ENCODE data around the gene THAP10. TPM values are rescaled to one million over a fixed set of nuclear protein-coding genes. Genes with fewer than 3 reads are reported as not detected.

The THAP10 gene
- 0.36 and 0.37 TPM in 2 replicates for total RNA-seq
- total RNA-seq (2013), result 0.14 TPM
- polyA plus RNA-seq, result 0.07 TPM in 1 of 2 replicates, not detected in the other
- polyA minus RNA-seq, result 0.07 and 0.17 TPM in 2 replicates

DNA sequence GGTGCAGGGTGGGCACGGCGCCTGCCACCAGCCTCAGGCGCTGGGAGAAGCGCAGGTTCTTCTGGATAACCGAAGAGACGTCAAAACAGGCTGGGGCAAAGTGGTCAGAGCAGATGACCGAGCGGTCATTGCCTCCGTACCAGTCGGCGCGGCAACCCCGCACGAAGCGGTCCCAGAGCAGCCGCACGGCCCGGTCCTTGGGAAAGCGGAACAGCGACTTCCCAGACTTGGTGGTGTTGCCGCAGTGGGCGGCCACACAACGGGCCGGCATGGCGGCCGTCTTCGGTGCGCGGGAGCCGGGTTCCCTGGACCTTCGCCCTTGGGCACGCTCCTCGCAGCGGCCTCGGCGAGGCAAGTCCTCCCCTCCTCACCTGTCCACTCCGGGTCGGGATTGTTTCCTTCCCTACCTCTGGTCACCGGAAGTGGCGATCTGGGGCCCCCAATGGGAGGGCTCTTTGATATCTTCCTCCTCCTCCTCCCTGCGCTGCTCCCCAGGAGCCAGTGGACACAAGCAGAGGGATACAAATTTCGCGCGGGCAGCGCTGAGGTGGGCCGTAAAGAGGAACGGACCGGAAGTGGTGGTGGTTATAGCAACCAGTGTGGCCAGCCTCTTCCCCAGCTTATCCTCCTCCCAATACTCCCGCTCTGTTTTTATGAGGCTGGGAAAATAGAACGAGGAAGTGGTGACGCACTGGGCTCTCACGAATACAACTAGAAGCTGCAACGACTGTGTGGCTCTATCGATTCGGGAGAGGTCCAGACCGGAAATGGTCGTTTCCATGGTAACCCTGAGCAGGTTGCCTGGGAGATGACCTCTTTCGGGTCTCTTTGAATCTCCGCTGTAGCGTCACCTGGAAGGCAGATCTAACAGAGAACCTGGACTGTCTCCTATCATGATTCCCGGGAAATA lies at the start of gene THAP10, which contains the start of gene LRRC49:
Gene THAP10, minus strand, starts transcription at position 432 of the 910 bp plus-strand sequence. Its CDS starts 161 bp downstream, at position 271.
Gene LRRC49, plus strand, starts transcription at position 825 of the 910 bp plus-strand sequence. Its CDS starts 69 bp downstream, at position 894.
- 3% methylated on average over 52 of the region's 61 CpGs for WGBS (ENCODE audit: insufficient coverage)
- POLR2A ChIA-PET, result interaction anchor here (1.0 kb wide), 1 partner anchor 1438 kb away, joined by 4 read pairs; no protein-coding TSS in a partner anchor
- Histone ChIP-seq H3K4me2 (replicated peaks; ENCODE audit: low read depth, low read length, poor library complexity, severe bottlenecking) (peak within 1 kb of the TSS; percentile 91), H3K27me3 (replicated peaks in 1 of 4; ENCODE audit: control extremely low read depth in 1 of 4, control insufficient read depth in 3 of 4, insufficient read depth in 4 of 4, low read length in 3 of 4) (peaks cover 0 to 14% (median 8%) of the 10 kb centered on the region in 4 experiments), H3K9me3 (ENCODE audit: control extremely low read depth in 1 of 3, control insufficient read depth in 2 of 3, insufficient read depth in 1 of 3, low read length in 2 of 3) (peaks cover 0 to 14% (median 0%) of the 10 kb centered on the region in 3 donors), H3K79me2 (ENCODE audit: control insufficient read depth, insufficient read depth, low read length) (no peaks in the 10 kb centered on the region), H3K9ac (ENCODE audit: low read length) (peak within 1 kb of the TSS; percentile 68), H2AFZ (ENCODE audit: insufficient read depth, low read depth, low read length, poor library complexity, severe bottlenecking) (peak within 1 kb of the TSS; percentile 85), H3K27ac (ENCODE audit: low read length in 2 of 2) (peak within 1 kb of the TSS in 1 of 2 donors; percentile 6), H4K20me1 (ENCODE audit: control insufficient read depth, insufficient read depth, low read length, poor library complexity, severe bottlenecking) (no peaks in the 10 kb centered on the region), H3K36me3 (replicated peaks in 1 of 2; ENCODE audit: control extremely low read depth in 1 of 2, control insufficient read depth in 1 of 2, extremely low read depth in 1 of 2, insufficient read depth in 2 of 2, low read length in 1 of 2) (no peaks in the 10 kb centered on the region), H3K4me3 (ENCODE audit: control extremely low read depth in 1 of 5, extremely low read depth in 1 of 5, insufficient read depth in 1 of 5, low read depth in 2 of 5, low read length in 4 of 5) (peak within 1 kb of the TSS; percentile 61 to 90 (median 67)), H3K4me1 (ENCODE audit: control insufficient read depth in 2 of 2, insufficient read depth in 2 of 2, low read length in 2 of 2) (peaks cover 17 to 19% of the 10 kb centered on the region in 2 donors)
- CTCF ChIA-PET, result no interaction called here
- H3K4me3 Mint-ChIP-seq, result peak within 1 kb of the TSS; percentile 90
- ATAC-seq (ENCODE audit: low read depth) (peak; percentile 68), DNase-seq (peak; percentile 69)
- intact Hi-C loops (cut with micrococcal nuclease), result loop anchor here (10.0 kb wide), 1 partner anchor 607 kb away; no protein-coding TSS in a partner anchor
- H3K4me1 Mint-ChIP-seq, result peaks cover 14% of the 10 kb centered on the region
- H3K27me3 Mint-ChIP-seq, result peaks cover 30% of the 10 kb centered on the region
- peak within 1 kb of the TSS; percentile 69 for H3K27ac Mint-ChIP-seq
- no peaks in the 10 kb centered on the region for H3K9me3 Mint-ChIP-seq (ENCODE audit: insufficient read depth)
- TF ChIP-seq EZH2 (IDR thresholded peaks at IDR 0.05; ENCODE audit: borderline replicate concordance, insufficient read depth, low read depth, low read length, poor library complexity, severe bottlenecking), result no peak
- TF ChIP-seq, protein P1, sequence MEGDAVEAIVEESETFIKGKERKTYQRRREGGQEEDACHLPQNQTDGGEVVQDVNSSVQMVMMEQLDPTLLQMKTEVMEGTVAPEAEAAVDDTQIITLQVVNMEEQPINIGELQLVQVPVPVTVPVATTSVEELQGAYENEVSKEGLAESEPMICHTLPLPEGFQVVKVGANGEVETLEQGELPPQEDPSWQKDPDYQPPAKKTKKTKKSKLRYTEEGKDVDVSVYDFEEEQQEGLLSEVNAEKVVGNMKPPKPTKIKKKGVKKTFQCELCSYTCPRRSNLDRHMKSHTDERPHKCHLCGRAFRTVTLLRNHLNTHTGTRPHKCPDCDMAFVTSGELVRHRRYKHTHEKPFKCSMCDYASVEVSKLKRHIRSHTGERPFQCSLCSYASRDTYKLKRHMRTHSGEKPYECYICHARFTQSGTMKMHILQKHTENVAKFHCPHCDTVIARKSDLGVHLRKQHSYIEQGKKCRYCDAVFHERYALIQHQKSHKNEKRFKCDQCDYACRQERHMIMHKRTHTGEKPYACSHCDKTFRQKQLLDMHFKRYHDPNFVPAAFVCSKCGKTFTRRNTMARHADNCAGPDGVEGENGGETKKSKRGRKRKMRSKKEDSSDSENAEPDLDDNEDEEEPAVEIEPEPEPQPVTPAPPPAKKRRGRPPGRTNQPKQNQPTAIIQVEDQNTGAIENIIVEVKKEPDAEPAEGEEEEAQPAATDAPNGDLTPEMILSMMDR (IDR thresholded peaks at IDR 0.05), result no peak

Data from B cell (primary cell).